ENCODE data around the gene GGTLC2.

DNA sequence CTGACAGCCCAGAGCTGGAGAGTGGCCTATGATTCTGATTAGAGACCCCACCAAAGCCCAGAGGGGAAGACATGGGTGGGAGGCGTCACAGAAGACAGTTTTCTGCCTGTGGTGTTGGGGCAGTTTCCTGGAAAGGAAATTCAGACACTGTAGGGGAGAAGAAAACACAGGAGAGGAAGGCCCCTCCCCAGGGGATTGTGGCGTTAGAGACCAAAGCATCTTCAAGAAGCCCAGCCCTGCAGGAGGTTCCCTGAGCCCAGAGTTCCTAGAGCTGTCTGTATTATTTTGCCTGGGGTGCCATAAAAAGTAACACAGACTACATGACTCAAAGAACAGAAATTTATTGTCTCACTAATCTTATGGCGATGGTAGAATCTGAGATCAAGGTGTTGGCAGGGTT lies 45.2 kb upstream of the GGTLC2 start:
- TF ChIP-seq POLR2A (IDR thresholded peaks at IDR 0.05): no peak
- TF ChIP-seq, protein P1, sequence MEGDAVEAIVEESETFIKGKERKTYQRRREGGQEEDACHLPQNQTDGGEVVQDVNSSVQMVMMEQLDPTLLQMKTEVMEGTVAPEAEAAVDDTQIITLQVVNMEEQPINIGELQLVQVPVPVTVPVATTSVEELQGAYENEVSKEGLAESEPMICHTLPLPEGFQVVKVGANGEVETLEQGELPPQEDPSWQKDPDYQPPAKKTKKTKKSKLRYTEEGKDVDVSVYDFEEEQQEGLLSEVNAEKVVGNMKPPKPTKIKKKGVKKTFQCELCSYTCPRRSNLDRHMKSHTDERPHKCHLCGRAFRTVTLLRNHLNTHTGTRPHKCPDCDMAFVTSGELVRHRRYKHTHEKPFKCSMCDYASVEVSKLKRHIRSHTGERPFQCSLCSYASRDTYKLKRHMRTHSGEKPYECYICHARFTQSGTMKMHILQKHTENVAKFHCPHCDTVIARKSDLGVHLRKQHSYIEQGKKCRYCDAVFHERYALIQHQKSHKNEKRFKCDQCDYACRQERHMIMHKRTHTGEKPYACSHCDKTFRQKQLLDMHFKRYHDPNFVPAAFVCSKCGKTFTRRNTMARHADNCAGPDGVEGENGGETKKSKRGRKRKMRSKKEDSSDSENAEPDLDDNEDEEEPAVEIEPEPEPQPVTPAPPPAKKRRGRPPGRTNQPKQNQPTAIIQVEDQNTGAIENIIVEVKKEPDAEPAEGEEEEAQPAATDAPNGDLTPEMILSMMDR (IDR thresholded peaks at IDR 0.05): no peak
- TF ChIP-seq POLR2AphosphoS5 (IDR thresholded peaks at IDR 0.05): no peak

Data from breast epithelium (tissue), 3 donors.